ENCODE data around the gene FCN2.

The FCN2 gene

GRCh38 chr9:134880484-134881312 is at the start of gene FCN2:
FCN2 (plus strand) TSS chr9:134880810; CDS start chr9:134880822, 12 bp downstream.
- DNase-seq (ENCODE audit: low read depth in 2 of 3, low spot score in 2 of 3), result no peak

- DNase-seq (ENCODE audit: low read depth in 2 of 3, low spot score in 2 of 3), result no peak
Observed at GRCh38 chr9:134830926-134831720, 49.5 kb upstream of the FCN2 start.

- no peak for DNase-seq (ENCODE audit: low read depth in 2 of 3, low spot score in 2 of 3)
Observed at GRCh38 chr9:134832471-134832870, 48.1 kb upstream of the FCN2 start.

GRCh38 chr9:134833294-134833880 is 47.2 kb upstream of the FCN2 start:
- no peak for DNase-seq (ENCODE audit: low read depth in 2 of 3, low spot score in 2 of 3)

- DNase-seq (ENCODE audit: low read depth in 2 of 3, low spot score in 2 of 3), result no peak
Observed at GRCh38 chr9:134834217-134834956, 46.2 kb upstream of the FCN2 start.

GRCh38 chr9:134834957-134835419 is 45.6 kb upstream of the FCN2 start:
- no peak for DNase-seq (ENCODE audit: low read depth in 2 of 3, low spot score in 2 of 3)

GRCh38 chr9:134835448-134835847 is 45.2 kb upstream of the FCN2 start:
- DNase-seq (ENCODE audit: low read depth in 2 of 3, low spot score in 2 of 3), result no peak

GRCh38 chr9:134835987-134836386 is 44.6 kb upstream of the FCN2 start:
- no peak for DNase-seq (ENCODE audit: low read depth in 2 of 3, low spot score in 2 of 3)

- no peak for DNase-seq (ENCODE audit: low read depth in 2 of 3, low spot score in 2 of 3)
Observed at GRCh38 chr9:134836406-134836970, 44.1 kb upstream of the FCN2 start.

- no peak for DNase-seq (ENCODE audit: low read depth in 2 of 3, low spot score in 2 of 3)
Observed at GRCh38 chr9:134837529-134837928, 43.1 kb upstream of the FCN2 start.

GRCh38 chr9:134838651-134839454 is 41.8 kb upstream of the FCN2 start:
- no peak for DNase-seq (ENCODE audit: low read depth in 2 of 3, low spot score in 2 of 3)

GRCh38 chr9:134839455-134840125 is 41.0 kb upstream of the FCN2 start:
- no peak for DNase-seq (ENCODE audit: low read depth in 2 of 3, low spot score in 2 of 3)

GRCh38 chr9:134840511-134840910 is 40.1 kb upstream of the FCN2 start:
- no peak for DNase-seq (ENCODE audit: low read depth in 2 of 3, low spot score in 2 of 3)

- no peak for DNase-seq (ENCODE audit: low read depth in 2 of 3, low spot score in 2 of 3)
Observed at GRCh38 chr9:134841180-134841904, 39.3 kb upstream of the FCN2 start.

- DNase-seq (ENCODE audit: low read depth in 2 of 3, low spot score in 2 of 3), result no peak
Observed at GRCh38 chr9:134842321-134842720, 38.3 kb upstream of the FCN2 start.

GRCh38 chr9:134843740-134844139 is 36.9 kb upstream of the FCN2 start:
- no peak for DNase-seq (ENCODE audit: low read depth in 2 of 3, low spot score in 2 of 3)

- no peak for DNase-seq (ENCODE audit: low read depth in 2 of 3, low spot score in 2 of 3)
Observed at GRCh38 chr9:134844821-134845220, 35.8 kb upstream of the FCN2 start.

GRCh38 chr9:134846187-134846586 is 34.4 kb upstream of the FCN2 start:
- no peak for DNase-seq (ENCODE audit: low read depth in 2 of 3, low spot score in 2 of 3)

GRCh38 chr9:134846699-134847098 is 33.9 kb upstream of the FCN2 start:
- no peak for DNase-seq (ENCODE audit: low read depth in 2 of 3, low spot score in 2 of 3)
